Eye (tissue), 1 donor: Measurements from ENCODE around the gene STARD13.

Experiments
- DNase-seq: peaks from one replicate; pipeline ENCODE4 v3.0.0-alpha.2; 2015

Gene STARD13

DNA sequence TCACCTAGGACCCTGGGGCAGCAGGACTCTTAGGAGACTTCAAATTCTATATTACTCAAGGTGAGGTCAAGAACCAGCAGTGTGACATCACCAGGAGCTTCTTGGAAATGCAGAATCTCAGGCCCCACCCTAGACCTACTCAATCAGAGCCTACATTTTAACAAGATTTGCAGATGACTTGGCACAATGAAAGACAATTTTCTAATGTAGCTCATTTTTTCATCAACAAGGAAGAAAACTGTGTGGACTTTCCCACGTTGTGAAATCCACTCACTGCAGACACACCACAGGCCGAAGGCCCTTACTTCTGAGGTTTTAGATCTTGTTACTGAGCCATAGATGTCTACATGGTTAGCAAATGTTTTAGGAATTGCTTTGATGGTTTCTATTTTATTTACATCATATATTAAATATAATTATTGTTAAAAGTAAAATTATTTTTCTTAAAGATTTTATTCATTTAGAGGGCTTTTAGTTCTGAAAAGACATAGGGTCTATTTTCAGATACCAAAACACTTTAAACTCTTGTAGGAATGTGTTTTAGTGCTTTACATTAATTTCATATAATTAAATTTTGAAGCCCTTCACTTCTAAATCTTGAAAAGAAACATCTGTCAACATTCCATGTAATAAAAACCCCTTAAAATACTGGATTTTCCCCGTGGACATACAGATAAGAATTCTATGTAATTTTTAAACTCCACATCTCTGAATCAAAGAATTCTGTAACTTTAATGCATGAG, 18.5 kb upstream of the STARD13 start:
- DNase-seq = no peak

DNA sequence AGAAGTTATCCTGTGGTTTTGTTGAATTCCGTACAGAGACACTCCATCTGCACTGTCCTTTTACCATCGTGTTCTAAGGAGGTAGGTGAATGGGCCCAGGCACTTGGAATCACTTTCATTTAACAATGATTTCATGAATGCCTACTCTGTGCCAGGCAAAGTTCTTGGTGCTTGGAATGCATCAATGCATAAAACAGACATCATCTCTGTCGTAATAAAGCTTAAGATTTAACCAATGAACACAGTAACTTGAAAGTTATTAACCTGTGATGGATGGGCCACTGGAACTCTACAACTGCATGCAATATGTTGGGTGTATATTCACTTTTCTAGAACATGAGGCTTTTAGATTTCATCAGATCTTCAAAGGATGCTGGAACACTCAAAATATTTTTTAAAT, 14.1 kb upstream of the STARD13 start:
- DNase-seq = no peak

DNA sequence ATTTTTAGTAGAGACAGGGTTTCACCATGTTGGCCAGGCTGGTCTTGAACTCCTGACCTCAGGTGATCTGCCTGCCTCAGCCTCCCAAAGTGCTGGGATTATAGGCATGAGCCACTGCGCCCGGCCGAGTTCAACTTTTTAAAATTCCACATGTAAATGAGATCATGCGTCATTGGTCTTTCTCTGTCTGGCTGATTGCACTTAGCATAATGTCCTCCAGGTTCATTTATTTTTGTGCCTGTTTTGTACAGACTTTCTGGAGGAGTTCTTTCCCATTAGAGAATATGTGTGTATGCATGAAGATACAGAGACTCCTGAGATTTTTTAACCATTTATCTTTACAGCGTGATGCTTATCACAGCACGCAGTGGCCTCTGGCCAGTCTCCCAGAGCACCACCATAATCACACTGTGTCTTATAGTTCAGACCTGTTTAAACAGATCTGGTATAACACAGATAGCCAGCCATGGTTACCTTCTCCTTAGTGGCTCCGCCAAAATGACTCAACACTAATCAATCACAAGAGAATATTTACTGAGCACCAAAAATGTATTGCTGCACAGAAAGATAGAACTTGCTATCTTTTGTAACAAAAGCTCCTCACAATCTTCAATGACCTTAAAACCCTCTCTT, 11.4 kb upstream of the STARD13 start:
- no peak for DNase-seq

DNA sequence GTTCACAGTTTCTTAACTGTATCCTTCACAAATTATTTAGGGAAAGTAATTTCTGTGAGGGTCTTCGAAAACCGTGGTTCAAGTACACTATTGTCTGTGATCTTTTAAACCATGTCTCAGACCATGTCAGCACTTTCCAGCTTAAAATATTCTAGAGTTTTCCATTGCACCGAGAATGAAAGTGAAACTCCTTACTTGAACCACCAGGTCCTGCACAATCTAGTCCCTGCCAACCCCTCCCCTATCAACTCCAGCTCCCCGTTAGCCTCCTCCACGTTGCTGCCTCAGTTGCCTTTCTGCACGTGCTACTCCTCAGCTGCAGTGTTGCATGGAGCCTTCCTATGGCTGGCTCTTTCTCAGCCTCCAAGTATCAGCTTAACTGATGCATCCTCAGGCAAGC, 7.2 kb upstream of the STARD13 start:
- DNase-seq = no peak

DNA sequence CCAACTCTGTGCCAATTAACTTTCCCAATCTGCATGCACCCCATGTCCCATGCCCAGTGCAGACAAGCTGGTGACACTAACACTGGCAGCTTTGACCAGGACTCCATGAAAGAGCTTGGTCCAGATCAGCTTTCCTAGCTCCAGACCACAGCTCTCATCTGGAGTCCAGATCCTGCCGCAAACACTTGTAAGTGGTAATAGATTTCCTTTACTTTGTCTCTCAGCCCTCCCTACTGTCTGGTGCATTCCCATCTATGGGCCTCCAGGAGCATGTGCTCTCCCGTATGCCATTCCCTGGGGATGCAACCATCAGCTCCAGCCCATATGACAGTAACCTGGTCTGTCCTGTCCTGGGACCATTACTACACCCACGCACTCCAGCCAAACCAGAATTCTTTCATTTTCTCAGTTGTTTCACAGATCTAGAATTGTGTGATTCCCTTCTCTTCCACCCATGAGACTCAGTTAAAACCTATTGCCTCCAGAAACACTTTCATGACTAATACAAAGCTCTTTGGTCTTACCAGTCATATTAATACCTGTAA, 4.9 kb upstream of the STARD13 start:
- DNase-seq = no peak

DNA sequence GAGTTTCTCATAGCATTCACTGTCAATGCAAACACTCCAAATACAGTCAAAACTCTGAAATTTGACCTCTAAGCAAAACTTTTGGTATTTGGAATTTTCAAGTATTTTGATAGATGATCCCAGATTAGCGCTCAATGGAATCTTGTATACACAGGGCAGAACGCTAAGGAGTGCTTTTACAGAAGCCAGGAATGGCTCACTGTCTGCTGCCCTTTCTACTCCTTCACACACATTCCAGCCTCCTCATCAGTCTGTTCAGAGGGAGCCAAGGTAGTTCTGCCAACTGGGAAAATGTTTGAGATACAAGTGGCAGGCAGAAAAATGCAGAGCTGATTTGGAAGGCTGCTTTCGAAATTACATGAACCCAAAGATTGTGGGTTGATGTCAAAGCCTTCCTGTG, 4.4 kb upstream of the STARD13 start:
- DNase-seq = no peak

DNA sequence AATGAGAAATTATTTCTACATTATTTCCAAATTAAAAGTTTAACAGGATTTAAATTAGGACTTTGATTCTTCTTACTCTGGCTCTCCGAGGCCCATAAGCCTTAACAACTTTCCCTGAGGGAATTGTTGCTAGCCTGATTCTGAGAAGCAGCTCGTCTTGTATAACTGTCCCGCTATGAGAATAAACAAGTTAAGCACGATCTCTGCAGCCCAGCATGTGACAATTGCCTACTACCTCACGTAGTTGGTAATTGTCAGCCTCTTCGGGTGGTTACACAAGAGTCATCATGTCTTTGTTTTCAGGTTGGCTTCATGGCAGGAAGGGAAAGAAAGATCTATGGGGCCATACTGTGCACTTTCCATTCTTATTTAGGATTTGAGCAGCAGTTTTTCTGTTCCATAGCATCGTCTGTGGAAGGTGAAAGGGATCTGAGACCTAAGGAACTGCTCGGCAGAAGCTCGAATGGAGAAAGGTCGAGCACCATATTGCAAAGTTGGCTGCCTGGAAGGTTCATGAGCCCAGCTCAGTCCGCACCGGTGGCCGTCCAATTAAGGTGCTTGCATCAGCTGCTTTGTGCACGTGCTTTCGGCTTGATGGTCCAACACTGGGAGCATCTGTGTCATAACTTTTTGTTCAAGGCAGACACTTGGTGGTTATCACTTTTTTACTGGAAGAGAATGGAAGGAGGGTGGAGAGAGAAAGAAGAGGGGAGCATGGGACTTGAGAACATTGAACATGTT, 1.8 kb upstream of the STARD13 start:
- DNase-seq = no peak

DNA sequence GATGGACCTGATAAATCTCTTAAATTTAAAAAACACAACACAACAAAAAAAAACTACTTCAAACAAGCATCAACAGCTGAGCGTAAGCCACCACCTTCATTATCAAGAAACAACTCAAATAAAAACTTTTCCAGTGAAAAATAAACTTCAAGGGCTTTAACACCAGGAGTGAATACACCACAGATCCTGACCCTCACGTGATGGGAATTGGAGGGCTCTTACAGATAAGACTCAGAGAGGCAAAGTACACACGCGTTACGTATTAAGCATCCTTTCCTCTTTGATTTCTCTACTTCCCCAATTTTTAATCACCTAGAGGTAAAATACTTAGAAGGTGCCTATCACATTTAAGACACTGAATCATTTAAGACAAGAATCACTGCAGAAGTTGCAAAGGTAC, 573 bp upstream of the STARD13 start:
- no peak for DNase-seq

DNA sequence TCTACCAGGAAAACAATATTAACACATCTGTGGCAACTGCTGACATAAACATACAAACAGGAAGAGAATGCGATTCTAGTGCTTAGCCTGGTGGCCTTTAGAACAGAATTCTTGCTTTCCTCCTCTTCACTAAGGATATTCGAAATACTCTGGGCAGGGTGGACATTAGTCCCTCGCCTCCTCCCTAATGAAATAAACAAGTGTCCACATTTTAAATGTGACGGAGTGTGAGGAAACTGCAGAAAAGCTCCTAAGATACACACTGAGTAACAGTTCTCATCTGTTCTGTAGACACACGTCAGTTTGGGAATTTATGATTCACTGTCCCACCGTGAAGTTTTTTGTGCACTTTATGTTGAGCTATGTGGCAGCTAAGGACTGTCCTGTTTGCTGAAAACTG, 639 bp downstream of the STARD13 start:
- no peak for DNase-seq

DNA sequence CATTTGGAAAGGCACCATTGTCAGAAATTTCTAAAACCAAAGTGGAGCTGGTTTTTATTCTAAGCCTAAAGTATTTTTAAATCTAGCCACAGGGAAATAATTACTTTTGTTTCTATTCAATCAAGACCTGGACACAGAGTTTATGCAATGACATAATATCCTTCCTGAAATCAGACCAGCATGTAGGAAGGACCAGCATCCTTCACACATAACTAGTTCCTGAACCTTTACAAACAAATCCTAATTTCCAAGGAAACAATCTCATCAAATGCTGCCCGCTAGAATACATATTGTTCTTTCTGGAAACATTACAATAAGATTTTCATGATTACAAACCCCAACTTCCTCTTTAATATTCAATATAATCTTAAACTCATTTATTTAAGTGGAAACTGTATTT, 1.5 kb downstream of the STARD13 start:
- peak; percentile 23 for DNase-seq

DNA sequence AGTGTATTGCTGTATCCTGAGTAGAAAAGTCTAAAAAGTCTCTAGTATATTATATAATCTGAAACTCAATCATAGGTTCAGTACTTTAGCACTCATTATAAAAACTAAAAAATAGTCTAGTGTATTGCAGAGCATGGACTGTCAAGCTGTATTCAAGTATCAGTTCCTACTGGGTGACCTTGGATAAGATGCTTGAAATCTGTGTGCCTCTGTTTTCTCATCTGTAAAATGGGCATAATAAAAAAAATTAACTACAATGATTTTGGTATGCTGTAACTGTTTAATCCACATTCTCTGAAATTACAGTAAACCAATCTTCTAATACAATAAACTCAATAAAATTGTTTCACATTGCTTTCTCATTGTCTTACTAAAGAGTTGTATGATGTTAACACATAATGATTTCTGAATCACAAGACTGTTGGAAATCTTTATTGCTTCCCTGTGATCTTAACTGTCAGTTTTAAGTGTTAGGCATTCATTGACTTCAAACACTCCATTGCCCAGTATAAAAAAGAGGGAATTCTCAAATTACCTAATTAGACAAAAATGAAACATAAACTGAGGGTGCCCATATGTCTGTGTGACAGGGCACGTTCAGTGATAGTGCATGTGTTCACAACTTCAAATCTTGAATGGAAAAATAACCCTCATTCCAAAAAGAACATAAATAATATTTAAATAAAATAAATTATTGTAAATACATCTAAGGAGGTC, 2.2 kb downstream of the STARD13 start:
- no peak for DNase-seq

DNA sequence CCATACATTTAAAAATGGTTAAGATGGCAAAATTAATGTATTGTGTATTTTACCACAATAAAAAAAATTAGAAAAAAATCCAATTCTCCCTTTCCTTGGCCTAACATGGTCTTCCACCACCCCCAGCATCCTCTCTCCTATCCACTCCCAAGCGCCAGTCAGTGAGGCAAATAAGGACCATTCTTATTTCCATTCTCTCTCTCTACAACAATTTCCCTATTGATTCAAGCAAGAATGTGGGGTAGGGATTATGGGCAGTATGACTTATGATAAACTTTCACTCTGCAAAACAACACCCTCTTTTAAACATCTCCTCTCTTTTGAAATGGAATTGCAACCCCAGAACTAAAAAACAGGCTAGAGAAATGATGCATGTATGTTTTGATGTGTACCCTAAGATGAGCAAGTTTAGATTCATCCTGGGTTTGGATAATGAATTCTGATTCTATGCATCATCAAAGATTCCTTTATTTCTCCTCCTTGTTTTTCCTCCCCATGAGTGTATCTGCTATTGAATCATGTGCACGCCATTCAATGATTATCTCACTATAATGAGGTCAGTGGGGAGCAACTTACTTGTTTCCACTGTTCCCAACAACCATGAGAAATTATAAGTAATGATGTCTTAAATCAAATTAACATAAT, 3.5 kb downstream of the STARD13 start:
- no peak for DNase-seq

DNA sequence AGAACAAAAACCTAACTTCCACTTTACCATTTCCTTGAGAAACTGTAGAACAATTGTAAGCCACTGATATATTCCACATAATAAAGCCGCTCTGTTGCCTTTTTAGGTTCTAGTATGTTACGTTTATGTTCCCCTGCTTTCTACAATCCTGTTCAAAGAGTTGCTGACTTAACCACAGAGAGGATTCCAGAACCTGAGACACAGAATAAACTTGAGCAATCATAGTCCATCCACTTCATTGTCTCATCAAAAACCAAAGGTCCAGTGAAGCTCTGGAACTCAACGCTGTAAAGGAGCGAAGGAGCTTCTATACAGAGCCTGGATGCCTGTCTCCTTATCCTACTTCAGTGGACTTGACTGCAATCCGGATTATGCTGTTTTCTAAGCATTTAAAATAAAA, 4.6 kb downstream of the STARD13 start:
- no peak for DNase-seq

DNA sequence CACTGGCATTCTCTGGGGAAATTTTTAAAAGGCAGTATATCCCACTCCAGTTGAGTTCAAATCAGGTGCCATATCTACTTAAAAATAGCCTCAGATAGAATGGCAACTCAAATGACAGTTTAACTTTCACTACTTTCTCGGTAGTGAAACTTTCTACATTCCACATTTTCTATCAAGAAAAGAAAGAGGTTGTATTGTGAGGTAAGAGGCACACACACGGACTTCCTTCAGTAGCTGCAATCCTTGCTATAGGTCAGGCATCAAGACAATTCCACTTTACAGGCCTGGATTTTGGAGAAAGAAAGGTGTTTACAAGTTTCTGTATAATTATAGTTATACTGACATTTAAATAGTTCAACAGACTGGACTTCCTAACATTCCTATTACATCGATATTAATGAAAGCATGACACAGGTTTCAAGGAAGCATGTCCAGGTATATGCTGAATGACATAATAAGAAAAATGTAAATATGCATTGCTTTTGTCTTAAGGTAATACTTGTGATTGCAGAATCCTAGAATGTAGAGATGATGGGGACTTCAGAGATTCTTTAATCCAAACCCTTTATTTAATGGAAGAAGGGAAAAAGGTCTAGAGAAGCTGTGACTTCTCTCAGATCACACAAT, 5.2 kb downstream of the STARD13 start:
- DNase-seq = no peak

DNA sequence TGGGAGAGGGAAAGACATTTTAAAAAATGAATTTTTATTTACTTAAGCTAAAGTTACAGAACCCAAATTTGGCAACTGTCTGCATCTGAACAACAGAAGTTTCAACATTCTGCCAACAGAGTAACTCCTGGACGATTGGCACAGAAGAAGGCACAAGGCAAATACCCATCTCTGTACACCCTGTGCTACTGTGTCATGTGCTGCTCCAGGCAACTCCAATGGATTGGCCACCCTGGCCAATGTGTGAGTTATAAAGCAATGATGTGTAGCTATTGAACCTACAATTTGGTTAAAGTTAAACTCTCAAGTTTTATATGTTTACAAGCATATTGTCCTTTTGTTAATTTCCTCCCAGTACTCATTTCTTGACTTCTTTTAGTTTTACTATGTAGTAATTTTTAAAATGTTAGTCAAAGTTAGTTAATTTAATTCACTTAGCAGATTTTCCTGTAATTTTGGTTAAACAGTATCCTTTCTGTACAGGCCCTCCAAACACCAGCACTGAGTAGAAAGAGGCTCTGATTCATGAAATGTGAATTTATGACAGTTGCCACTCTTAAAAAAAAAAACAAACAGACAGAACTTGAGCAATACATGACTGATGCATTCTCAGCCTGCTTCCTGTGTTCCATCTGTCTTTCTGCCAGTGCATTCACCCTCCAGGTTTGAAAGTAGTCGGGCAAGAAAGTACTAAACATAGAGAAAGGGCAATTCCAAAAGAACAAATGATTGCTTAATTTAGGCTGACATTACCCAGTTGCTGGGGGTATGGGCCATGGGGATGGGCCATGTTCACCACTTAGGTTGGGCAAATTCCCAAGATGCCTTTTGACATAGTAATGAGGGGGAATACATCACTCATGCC, 5.9 kb downstream of the STARD13 start:
- peak; percentile 19 for DNase-seq

DNA sequence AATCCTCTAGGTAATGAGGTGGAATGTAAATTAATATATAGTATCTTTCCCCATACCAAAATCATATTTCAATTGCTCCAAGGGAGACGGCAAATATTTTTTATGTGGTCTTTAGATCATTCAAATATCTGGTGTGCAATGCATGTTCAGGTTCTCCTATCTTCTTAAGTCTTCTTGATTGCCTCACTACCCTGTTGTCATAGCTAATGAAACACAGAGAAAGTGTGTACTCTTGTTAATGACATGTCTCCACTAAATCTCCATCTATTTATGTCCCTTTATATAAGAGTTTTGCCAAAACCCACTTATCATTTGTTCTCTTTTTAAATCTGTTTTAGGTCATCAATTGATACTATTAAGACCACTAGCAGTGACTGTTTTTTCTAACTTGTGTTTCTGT, 6.6 kb downstream of the STARD13 start:
- DNase-seq = no peak

DNA sequence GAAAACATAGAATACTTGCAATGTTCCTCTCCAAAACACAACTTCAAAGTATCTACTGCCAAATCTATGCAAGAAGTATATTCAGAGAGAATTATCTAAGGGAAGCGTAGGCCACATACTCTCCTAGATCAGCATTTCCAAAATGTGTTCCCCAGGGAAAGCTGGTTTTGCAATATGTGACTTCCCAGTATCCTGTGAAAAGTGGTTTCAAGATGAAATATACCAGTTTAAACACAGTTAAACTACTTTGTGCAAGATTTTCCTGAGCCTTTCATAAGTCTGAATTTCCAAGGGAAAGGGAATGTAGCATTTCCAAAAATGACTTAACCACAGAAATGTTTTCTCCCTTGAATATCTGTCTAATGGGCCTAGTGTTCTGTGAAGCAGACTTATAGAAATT, 7.6 kb downstream of the STARD13 start:
- DNase-seq = no peak

DNA sequence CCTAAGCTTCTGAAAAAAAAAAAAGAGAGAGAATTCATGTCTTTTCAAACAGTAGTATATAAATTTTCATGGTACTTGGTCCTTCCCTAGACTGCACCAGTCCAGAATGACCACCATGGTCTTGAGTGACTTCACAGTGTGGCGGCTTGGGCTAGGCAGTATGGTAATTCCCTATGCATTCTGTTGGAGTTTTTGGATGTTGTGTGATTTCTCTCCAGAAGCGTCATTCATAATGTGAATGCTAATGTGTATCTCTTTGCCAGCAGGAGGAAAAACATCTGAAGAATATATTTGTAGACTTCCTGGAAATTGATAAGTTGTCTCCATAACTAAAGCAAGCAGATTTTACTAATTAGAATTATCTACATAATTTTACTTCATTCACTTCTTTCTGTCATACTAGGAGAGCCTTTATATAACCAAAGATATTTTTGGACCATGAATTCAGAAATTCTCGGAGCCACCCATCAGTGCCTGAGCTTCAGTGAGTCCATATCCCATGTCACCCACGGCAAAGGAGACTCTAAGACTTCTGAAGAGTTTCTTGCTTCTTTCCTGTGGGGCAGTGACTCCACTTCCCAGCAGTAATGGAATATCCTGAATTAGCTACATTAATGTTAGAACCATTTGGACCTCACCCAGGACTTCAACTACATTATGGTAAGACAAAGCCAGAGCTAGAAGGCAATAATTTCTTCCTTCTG, 8.4 kb downstream of the STARD13 start:
- DNase-seq = no peak

DNA sequence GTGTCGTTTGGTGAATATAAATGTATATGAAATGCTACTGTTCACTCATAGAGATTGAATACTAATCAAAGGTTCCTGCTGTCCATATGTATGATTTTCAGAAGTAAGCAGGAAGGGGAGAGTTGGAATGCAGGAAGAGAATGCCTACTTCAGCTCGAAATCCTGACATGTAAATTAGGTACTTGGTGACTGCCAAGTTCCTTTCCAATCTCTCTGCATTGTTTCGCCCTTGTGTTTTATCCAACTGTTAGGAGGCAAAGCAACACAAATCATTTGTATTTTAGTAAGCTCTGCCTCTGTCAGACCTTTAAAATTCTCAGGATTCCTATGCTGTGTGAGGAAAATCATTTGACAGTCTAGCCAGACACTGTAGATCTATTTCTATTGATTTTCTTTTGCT, 9.0 kb downstream of the STARD13 start:
- no peak for DNase-seq

DNA sequence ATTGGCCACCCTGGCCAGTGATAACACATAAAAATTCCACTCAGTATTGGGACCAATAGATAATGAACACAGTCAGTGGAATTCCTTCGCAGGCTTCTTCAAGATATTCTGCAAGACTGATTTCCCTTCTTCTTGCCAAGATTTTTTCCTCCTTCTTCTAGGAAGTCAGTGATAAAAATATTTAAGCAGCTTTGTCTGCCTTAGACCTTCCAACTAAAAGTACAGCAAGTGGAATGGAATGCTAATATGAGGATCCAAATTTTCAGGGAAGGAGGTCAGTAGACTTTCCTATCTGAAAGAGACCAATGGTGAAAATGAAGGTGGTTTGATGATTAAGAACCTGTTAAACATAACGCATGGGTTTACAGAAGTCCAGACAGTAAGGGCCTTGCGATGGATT, 9.6 kb downstream of the STARD13 start:
- DNase-seq = no peak

DNA sequence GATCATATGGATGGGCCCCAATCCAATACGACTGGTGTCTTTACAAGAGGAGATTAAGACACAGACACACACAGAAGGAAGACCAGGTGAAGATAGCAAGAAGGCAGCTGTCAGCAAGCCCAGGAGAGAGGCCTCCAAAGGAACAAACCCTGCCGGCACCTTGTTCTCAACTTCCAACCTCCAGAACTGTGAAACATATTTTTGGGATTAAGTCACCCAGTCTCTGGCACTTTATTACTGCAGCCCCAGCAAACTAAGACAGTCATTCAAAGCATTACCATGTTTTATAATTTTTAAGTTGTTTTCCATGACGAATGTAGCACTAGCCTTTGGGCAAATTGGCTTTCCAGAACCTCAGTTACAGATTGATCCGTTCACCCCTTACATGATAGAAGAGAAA, 11.3 kb downstream of the STARD13 start:
- no peak for DNase-seq
